SK-N-SH treated with all-trans-retinoic acid at 6 μM for 48 hours (cell line): ENCODE results near the gene FAM171A1.

Experiments used
- ATAC-seq: fragments of 200-7000 bp; cut with Tn5 transposase; 3 replicates; pipeline ENCODE4 v1.9.1; 2020; ENCODE audit warnings: mild to moderate bottlenecking, moderate library complexity
- ARNTL ChIP-seq: fragments of 450-650 bp; formaldehyde crosslinking; IDR thresholded peaks from 2 replicates; pipeline ENCODE4 v1.5.0; 2020; ENCODE audit warnings: low read depth, mild to moderate bottlenecking, moderate library complexity, borderline replicate concordance
- BACH2 ChIP-seq: fragments of 250-450 bp; sonication (Bioruptor Pico); IDR thresholded peaks from 2 replicates; pipeline ENCODE4 v1.9.0; 2021; ENCODE audit warnings: mild to moderate bottlenecking, borderline replicate concordance
- CREB5 ChIP-seq: fragments of 250-450 bp; sonication (Bioruptor Pico); IDR thresholded peaks from 2 replicates; pipeline ENCODE4 v1.5.1; 2020; ENCODE audit warnings: low read depth, mild to moderate bottlenecking, moderate library complexity
- CSDC2 ChIP-seq: fragments of 250-450 bp; sonication (Bioruptor Pico); IDR thresholded peaks from 2 replicates; pipeline ENCODE4 v1.5.0; 2020; ENCODE audit warnings: mild to moderate bottlenecking, moderate library complexity
- CSRNP3 ChIP-seq: fragments of 250-450 bp; sonication (Bioruptor Pico); IDR thresholded peaks from 2 replicates; pipeline ENCODE4 v1.5.1; 2021; ENCODE audit warnings: mild to moderate bottlenecking, moderate library complexity
- ESRRG ChIP-seq: fragments of 250-450 bp; sonication (Bioruptor Pico); IDR thresholded peaks from 2 replicates; pipeline ENCODE4 v1.6.1; 2021; ENCODE audit warnings: mild to moderate bottlenecking
- GLIS3 ChIP-seq: fragments of 250-450 bp; sonication (Bioruptor Pico); IDR thresholded peaks from 2 replicates; pipeline ENCODE4 v1.5.0; 2020; ENCODE audit warnings: mild to moderate bottlenecking, moderate library complexity
- ISL1 ChIP-seq: fragments of 250-450 bp; sonication (Bioruptor Pico); IDR thresholded peaks from 2 replicates; pipeline ENCODE4 v2.1.2; 2022; ENCODE audit warnings: mild to moderate bottlenecking, moderate library complexity
- OSR1 ChIP-seq: fragments of 250-450 bp; sonication (Bioruptor Pico); IDR thresholded peaks from 2 replicates; pipeline ENCODE4 v1.8.0; 2022; ENCODE audit warnings: moderate library complexity, mild to moderate bottlenecking, inconsistent platforms
- PATZ1 ChIP-seq: fragments of 250-450 bp; sonication (Bioruptor Pico); IDR thresholded peaks from 2 replicates; pipeline ENCODE4 v1.8.0; 2020; ENCODE audit warnings: mild to moderate bottlenecking, moderate library complexity, borderline replicate concordance
- POU6F1 ChIP-seq: fragments of 250-450 bp; sonication (Bioruptor Pico); IDR thresholded peaks from 2 replicates; pipeline ENCODE4 v1.8.0; 2021; ENCODE audit warnings: low read depth, mild to moderate bottlenecking, moderate library complexity, borderline replicate concordance
- PPARA ChIP-seq: fragments of 250-450 bp; sonication (Bioruptor Pico); IDR thresholded peaks from 2 replicates; pipeline ENCODE4 v1.5.0; 2020; ENCODE audit warnings: mild to moderate bottlenecking, borderline replicate concordance
- RARB ChIP-seq: fragments of 250-450 bp; sonication (Bioruptor Pico); IDR thresholded peaks from 2 replicates; pipeline ENCODE4 v1.8.0; 2021; ENCODE audit warnings: mild to moderate bottlenecking, moderate library complexity
- SNAI2 ChIP-seq: fragments of 250-450 bp; sonication (Bioruptor Pico); IDR thresholded peaks from 2 replicates; pipeline ENCODE4 v1.5.0; 2020; ENCODE audit warnings: mild to moderate bottlenecking, moderate library complexity
- TCF4 ChIP-seq: fragments of 250-450 bp; sonication (Bioruptor Pico); IDR thresholded peaks from 2 replicates; pipeline ENCODE4 v1.8.0; 2021; ENCODE audit warnings: mild to moderate bottlenecking, moderate library complexity, borderline replicate concordance
- TOX ChIP-seq: fragments of 250-450 bp; sonication (Bioruptor Pico); IDR thresholded peaks from 2 replicates; pipeline ENCODE4 v1.8.0; 2021; ENCODE audit warnings: mild to moderate bottlenecking, moderate library complexity, borderline replicate concordance
- TSHZ2 ChIP-seq: fragments of 250-450 bp; sonication (Bioruptor Pico); IDR thresholded peaks from 2 replicates; pipeline ENCODE4 v1.5.0; 2020; ENCODE audit warnings: mild to moderate bottlenecking, moderate library complexity
- ZC3H10 ChIP-seq: fragments of 250-450 bp; sonication (Bioruptor Pico); IDR thresholded peaks from 2 replicates; pipeline ENCODE4 v1.5.1; 2021; ENCODE audit warnings: mild to moderate bottlenecking, moderate library complexity
- ZFP3 ChIP-seq: fragments of 250-450 bp; sonication (Bioruptor Pico); IDR thresholded peaks from 2 replicates; pipeline ENCODE4 v1.5.0; 2020; ENCODE audit warnings: mild to moderate bottlenecking, moderate library complexity
- ZFP30 ChIP-seq: fragments of 450-650 bp; formaldehyde crosslinking; IDR thresholded peaks from 2 replicates; pipeline ENCODE4 v1.5.0; 2022; ENCODE audit warnings: mild to moderate bottlenecking, moderate library complexity
- ZNF565 ChIP-seq: fragments of 450-650 bp; formaldehyde crosslinking; conservative IDR thresholded peaks from 2 replicates; pipeline ENCODE4 v1.5.0; 2020; ENCODE audit warnings: low read depth, mild to moderate bottlenecking, moderate library complexity
- ZNF70 ChIP-seq: fragments of 450-650 bp; formaldehyde crosslinking; IDR thresholded peaks from 2 replicates; pipeline ENCODE4 v1.5.0; 2020; ENCODE audit warnings: mild to moderate bottlenecking, moderate library complexity

Gene FAM171A1

GRCh38 chr10:15329437-15329836, 41.7 kb downstream of the FAM171A1 start:
- ATAC-seq = no peak
- TF ChIP-seq CREB5 (CRISPR knock-in tag) = no peak
- no peak for TF ChIP-seq CSDC2
- TF ChIP-seq SNAI2 (CRISPR knock-in tag) = no peak
- TF ChIP-seq BACH2 (CRISPR knock-in tag) = no peak
- TF ChIP-seq PATZ1 (CRISPR knock-in tag) = no peak
- TF ChIP-seq TOX (CRISPR knock-in tag) = no peak
- no peak for TF ChIP-seq ZFP3 (CRISPR knock-in tag)
- no peak for TF ChIP-seq TSHZ2
- TF ChIP-seq OSR1 (CRISPR knock-in tag) = no peak
- TF ChIP-seq ZNF565 (CRISPR knock-in tag) = no peak
- no peak for TF ChIP-seq ESRRG
- no peak for TF ChIP-seq GLIS3 (CRISPR knock-in tag)
- no peak for TF ChIP-seq POU6F1
- no peak for TF ChIP-seq ZC3H10 (CRISPR knock-in tag)
- no peak for TF ChIP-seq ARNTL (CRISPR knock-in tag)
- no peak for TF ChIP-seq ISL1
- no peak for TF ChIP-seq PPARA (CRISPR knock-in tag)
- TF ChIP-seq TCF4 (CRISPR knock-in tag) = no peak
- no peak for TF ChIP-seq CSRNP3 (CRISPR knock-in tag)
- TF ChIP-seq RARB (CRISPR knock-in tag) = no peak

GRCh38 chr10:15325944-15326284, 45.2 kb downstream of the FAM171A1 start:
- TF ChIP-seq ZFP30 (CRISPR knock-in tag) (no peak), ISL1 (no peak), POU6F1 (no peak), PATZ1 (CRISPR knock-in tag) (no peak), ZNF70 (CRISPR knock-in tag) (no peak), CREB5 (CRISPR knock-in tag) (no peak), ZC3H10 (CRISPR knock-in tag) (no peak), TCF4 (CRISPR knock-in tag) (no peak), TOX (CRISPR knock-in tag) (no peak), PPARA (CRISPR knock-in tag) (no peak), TSHZ2 (no peak), ESRRG (no peak)
- ATAC-seq = no peak
